NCI-H2107 (cell line): ENCODE data around the gene EML6.

ENCODE experiments used
- DNase-seq: peaks from one replicate; lab custom pipeline; 2025; lab: John Stamatoyannopoulos, UW

Gene EML6

DNA sequence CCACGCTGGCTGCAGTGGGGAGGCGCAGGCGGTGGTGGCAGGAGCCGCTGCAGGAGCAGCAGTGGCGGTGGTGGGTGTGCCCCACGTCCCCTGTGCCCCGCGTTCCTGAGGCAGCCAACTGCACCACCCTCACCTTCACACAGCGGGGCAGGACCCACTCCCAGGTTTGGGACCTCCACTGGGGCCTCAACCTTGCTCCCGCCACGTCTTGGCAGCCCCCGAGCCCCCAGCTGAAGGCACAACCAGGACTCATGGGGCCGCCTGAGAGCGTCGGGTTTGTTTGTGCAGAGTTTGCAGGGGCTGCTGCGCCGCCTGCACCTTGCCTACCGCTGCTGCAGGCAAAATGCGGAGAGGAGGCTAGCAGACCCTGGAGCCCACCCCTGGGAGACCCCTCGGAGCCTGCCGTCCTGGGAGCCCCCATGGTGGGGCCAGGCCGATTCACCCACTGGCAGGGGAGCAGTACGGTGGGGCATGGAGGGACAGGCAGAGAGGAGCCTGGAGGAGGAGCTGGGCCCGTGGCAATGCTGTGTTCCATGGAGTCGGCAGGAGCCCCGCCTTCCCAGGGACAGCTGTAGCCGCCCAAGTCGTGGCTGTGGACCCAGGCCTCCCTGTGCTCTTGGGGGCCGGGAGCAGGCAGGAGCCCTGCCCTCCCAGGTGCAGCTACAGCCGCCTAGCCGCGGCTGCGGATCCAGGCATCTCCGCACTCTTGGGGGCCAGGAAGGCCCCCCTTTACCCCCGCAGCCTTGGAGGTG lies 14.7 kb upstream of the EML6 start:
- DNase-seq = no peak

DNA sequence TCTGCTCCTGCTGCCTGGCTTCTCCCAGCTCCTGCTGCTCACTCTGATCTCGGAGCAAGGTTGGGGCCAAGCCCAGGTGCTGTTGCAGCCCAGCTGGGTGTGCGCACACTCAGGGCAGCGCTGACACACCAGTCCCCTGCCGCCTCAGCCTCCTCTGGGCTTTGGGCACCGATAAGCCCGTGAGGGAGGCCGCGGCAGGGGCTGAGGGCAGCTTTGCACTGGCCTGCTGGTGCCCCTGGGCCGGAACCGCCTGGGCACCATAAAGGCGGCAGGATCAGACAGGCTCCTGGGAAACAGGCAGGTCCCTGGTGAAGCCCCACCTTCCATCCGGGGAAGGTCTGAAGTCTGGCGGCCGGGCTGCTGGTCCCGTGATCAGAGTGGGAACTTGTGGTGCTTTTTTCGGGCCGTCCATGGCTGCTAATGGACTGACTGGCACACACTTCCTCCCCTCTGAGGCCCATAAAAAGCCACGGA lies 14.1 kb upstream of the EML6 start:
- no peak for DNase-seq

DNA sequence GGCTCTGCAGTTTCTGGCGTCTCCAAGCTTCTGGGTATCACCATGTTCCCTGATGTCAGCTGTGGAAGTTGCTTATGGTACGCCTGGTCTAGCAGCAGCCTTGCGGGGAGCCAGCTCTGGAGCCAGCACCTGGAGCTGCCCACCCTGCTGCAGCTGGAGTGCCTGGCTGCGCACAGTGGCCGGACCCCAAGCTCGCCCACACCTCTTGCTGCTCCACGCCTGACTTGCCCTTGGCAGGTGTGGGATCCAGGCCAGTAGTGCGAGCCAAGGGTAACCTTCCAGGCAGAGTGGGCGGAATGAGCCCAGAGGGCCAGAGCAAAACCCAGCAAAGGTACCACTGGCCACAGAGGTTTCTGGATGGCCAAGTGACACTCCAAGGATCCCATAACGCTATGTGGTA lies 13.2 kb upstream of the EML6 start:
- DNase-seq = no peak

GRCh38 chr2:54712516-54712915 lies 10.9 kb upstream of the EML6 start:
- DNase-seq = no peak

GRCh38 chr2:54714996-54715395 lies 8.5 kb upstream of the EML6 start:
- no peak for DNase-seq

- DNase-seq = no peak
Observed at GRCh38 chr2:54716375-54716774, 7.1 kb upstream of the EML6 start.

GRCh38 chr2:54720563-54720962 lies 2.9 kb upstream of the EML6 start:
- DNase-seq = no peak

- DNase-seq = no peak
Observed at GRCh38 chr2:54722641-54723040, 821 bp upstream of the EML6 start.

GRCh38 chr2:54723996-54724559 lies 616 bp downstream of the EML6 start:
- no peak for DNase-seq

DNA sequence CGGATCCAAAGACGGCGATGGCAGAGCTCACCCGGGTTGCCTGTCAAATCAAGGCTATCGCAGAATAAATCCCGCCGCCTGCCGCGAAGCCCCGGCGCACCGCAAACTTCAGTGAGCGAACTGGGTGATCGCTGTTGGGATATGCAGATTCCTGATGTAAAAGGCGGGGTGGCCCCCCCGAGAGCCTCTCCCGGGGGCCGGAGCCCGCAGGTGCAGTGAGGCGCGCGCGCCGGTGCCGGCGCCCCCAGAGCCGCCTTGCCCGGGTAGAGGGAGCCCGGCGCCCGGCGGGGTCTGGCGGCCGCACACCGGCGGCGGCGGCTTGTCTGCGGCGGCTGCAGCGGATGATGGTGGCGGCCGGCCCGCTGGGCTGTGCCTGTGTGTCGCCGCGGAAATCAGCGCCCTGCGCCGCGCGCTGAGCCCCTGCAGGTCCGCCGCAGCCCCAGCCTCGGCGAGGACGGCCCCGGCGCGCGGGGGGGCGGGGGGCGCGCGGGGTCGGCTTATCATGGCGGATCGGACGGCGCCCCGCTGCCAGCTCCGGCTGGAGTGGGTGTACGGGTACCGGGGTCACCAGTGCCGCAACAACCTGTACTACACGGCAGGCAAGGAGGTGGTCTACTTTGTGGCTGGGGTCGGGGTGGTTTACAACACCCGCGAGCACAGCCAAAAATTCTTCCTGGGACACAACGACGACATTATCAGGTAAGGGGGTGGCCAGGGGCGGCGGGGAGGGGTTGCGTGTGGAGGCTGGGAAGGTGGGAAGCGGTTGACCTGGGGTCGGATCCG lies 1.3 kb downstream of the EML6 start:
- no peak for DNase-seq

- no peak for DNase-seq
Observed at GRCh38 chr2:54725343-54726099, 2.1 kb downstream of the EML6 start.

GRCh38 chr2:54726431-54726830 lies 3.0 kb downstream of the EML6 start:
- no peak for DNase-seq

DNA sequence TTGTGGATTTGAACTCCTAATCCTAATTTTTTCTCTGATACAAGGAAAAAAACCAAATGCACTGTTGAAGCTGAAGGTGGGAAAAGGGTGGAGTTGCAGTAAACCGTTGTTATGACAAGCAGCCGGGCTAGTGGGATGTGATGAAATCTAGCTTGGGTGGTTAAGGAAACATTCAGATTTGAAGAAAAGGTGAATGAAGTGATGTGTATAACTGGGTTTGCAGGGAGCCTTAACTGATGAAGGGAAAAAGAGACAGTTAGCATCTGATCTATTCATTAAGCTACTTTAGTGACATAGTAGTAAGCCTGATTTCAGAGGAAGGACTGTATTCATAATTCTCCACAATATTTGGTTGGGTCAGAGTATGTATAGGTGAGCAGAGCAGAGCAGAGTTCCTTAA lies 3.5 kb downstream of the EML6 start:
- no peak for DNase-seq

GRCh38 chr2:54728669-54729120 lies 5.2 kb downstream of the EML6 start:
- DNase-seq = no peak

GRCh38 chr2:54735636-54736035 lies 12.2 kb downstream of the EML6 start:
- no peak for DNase-seq

DNA sequence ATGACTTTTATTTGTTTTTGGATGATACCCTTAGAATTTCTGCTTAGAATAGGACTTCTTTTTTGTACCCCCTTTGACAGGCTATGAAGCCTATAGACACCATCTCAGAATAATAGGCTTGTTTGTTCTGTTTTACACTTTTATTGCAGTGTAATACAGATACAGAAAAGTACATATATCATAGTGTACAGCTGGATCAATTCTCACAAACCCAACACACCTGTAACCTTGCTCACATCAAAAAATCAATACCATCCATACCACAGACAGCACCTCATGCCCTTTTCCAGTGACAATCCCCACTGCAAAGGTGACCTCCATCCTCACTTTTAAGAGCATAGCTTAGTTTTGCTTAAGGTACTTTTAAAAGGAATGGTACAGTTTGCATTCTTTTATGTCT lies 14.8 kb downstream of the EML6 start:
- DNase-seq = no peak

- DNase-seq = no peak
Observed at GRCh38 chr2:54740333-54740732, 16.9 kb downstream of the EML6 start.

DNA sequence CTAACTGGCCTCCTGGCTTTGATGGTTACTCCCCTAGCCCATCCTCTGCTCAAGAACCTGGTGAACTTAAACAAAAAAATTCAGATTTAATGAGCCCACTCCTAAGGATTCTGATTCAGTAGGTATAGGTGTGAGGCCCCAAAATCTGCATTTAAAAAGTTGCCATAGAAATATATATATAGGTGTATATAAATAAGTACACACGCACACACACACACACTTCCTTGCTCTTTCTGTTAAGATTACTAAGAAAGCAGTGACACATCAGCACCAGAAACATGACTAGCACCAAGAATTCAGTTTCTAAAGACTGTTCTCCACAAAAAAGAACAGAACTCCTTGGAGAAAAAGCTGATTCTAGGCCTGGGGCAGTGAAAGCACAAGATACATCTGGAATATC lies 17.8 kb downstream of the EML6 start:
- DNase-seq = no peak

DNA sequence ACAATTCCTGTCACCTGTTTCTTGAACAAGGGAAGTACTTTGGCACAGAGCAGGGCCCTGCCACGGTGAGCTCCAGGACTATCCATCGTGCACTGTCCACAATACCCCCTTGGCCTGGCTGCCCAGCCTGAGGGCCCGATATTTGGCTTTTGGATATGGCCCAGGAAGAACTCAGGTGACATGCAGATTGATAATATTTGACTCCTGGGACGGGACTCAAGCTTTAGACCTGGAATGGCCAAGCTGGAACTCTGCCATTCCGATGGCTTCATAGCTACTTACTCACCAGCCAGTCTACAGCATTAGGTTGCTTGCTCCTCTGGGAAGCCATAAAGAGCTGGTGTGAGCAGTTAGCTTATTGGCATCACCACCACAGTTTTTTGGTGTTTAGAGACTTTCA lies 26.6 kb downstream of the EML6 start:
- DNase-seq = no peak

DNA sequence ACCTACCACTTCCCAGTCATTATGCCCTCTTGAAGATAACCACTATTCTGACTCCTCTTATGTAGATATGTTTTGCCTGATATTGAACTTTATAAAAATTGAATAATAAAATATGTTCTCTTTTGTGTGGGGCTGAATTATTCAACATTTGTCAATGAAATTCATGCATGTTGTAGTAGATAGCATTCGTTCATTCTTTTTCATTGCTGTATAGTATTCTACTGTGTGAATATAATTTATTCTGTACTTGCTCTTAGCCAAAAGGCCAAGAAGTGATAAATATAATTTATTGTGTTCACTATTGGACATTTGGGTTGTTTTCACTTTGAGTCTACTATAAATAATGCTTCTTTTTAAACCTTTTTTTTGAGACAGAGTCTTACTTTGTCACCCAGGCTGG lies 29.0 kb downstream of the EML6 start:
- DNase-seq = no peak

- peak; percentile 8 for DNase-seq
Observed at GRCh38 chr2:54755641-54756326, 32.3 kb downstream of the EML6 start.

- no peak for DNase-seq
Observed at GRCh38 chr2:54757500-54757899, 34.0 kb downstream of the EML6 start.
